Adrenal gland (tissue), 12 donors: ENCODE results near the gene ABCC5. TPM values are rescaled to one million over a fixed set of nuclear protein-coding genes. Genes with fewer than 3 reads are reported as not detected.

Experiments used
- DNase-seq, 7 donors: peaks; one replicate each; pipeline ENCODE4 v3.0.0-alpha.2; 2019 to 2020
- H3K27ac ChIP-seq, 5 donors: fragments of 200-600 bp; sonication (generic) in 4 of 5; 1 replicate in 3 of 5; 2 replicates in 2 of 5; pipeline versions ENCODE4 v1.5.1 to v1.8.0; 2016 to 2020; ENCODE audit warnings: mild to moderate bottlenecking in 1 of 5
- H3K27me3 ChIP-seq: fragments of 200-600 bp; 2 replicates; pipeline ENCODE4 v1.8.0; 2021
- H3K36me3 ChIP-seq, 2 donors: fragments of 200-600 bp; replicated peaks in 1 of 2; 1 replicate in 1 of 2; 2 replicates in 1 of 2; pipeline versions ENCODE4 v1.5.1 to v1.8.0; 2018 to 2022
- H3K4me1 ChIP-seq, 2 donors: fragments of 200-600 bp; replicated peaks in 1 of 2; 1 replicate in 1 of 2; 2 replicates in 1 of 2; pipeline versions ENCODE4 v1.5.1 to v1.8.0; 2018 to 2021
- H3K4me3 ChIP-seq, 4 donors: fragments of 200-600 bp; sonication (generic) in 3 of 4; one replicate each; pipeline ENCODE4 v1.5.1; 2016 to 2018
- H3K9me3 ChIP-seq, 3 donors: fragments of 200-600 bp; sonication (generic) in 1 of 3; replicated peaks in 1 of 3; 1 replicate in 2 of 3; 2 replicates in 1 of 3; pipeline versions ENCODE4 v1.5.1 to v1.8.0; 2016 to 2021
- CTCF ChIP-seq, 6 experiments: fragments of 450-650 bp in 4 of 6; fragments of 200-600 bp in 2 of 6; sonication (generic) in 1 of 6; IDR thresholded peaks; 1 replicate in 5 of 6; 2 replicates in 1 of 6; pipeline versions ENCODE4 v1.5.1 to v1.8.0; 2016 to 2021; ENCODE audit warnings: antibody characterized with exemption in 6 of 6, mild to moderate bottlenecking in 2 of 6, moderate library complexity in 1 of 6
- POLR2A ChIP-seq, 2 donors: fragments of 450-650 bp; IDR thresholded peaks; one replicate each; pipeline ENCODE4 v1.6.1; 2017; ENCODE audit warnings: antibody characterized with exemption in 2 of 2, mild to moderate bottlenecking in 2 of 2, moderate library complexity in 1 of 2
- WGBS, 4 donors: extraction: QIAGEN DNeasy Blood & Tissue Kit in 2 of 4; methylation state at CpG; one replicate each; pipeline versions ENCODE4 v1.1.5 to v1.1.7; 2013 to 2017; 5-methylcytosine and 5-hydroxymethylcytosine counted together
- intact Hi-C, 2 donors: fragments of 100-400 bp; cut with DNase I; formaldehyde crosslinking; loops; one replicate each; pipeline versions ENCODE4 v1.14.1 to v1.15.0; 2022 to 2023
- polyA plus RNA-seq, 3 donors: library from polyadenylated mRNA; stranded (reverse); fragments of 200-250 nt in 2 of 3; fragments of 350-450 nt in 1 of 3; fragmentation: Illumina TruSeq in 1 of 3; extraction: RNeasy Lipid Tissue Mini Kit (QIAGEN cat#74804) in 1 of 3; gene quantifications; one replicate each; pipeline ENCODE4 v1.2.3, GENCODE V29; 2013 to 2014
- total RNA-seq, 9 donors: library from RNA; depleted of rRNA in 4 of 9; stranded (reverse); fragments of >200 nt in 4 of 9; fragments of 120-200 nt in 1 of 9; fragmentation: NEBNext Ultra II Directional in 1 of 9; extraction: Animal tissue kit (Norgen Biotek cat#: 25700) in 1 of 9; gene quantifications; one replicate each; pipeline versions ENCODE4 v1.1.0 to v1.2.4, GENCODE V29; 2013 to 2023
- donor health status: healthy with polysubstance abuse.
- donor health status: Bipolar disorder and iron deficiency.
- donor health status: DM: yes; HTN: yes; CAD: no.
- donor health status: DM: no; HTN: no; CAD: no.
- donor health status: DM: no; HTN: no; CAD: no.
- donor health status: DM: yes; HTN: yes; CAD: no.

ABCC5 gene
- total and polyA plus RNA-seq, 12 donors = 11.4 to 53.9 (median 25.0) TPM

DNA sequence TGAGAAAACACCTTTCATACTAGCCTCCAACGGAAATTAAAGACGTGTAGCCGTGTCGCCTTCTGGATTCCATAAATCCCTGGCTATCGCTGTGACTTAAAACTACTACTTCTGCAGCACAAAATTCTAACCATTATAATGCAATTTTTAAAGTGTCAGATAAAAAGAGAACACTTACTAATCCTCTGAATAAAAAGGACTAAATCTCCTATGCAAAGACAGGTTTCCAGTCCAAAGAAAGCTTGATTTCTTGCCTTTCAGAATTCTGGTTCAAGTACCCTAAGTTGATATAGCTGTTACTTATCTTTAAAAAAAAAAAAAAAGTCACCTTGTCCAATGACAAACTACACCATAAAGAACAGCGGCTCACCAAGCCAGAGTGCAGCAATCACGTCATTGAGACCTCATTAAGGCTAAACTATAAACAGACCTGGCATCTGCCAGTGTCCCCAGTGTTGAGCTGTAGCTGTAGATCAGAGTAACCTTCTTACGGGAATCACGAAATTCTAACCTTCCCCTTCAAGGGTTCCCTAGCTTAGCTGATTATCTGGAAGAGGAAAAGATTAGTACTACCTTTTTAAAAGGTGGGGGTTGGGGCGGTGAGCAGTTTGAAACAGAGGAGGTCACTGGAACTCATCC lies 2.2 kb downstream of the ABCC5 start:
- Histone ChIP-seq H3K27ac (peak overlapping the region in 2 of 5 donors; percentile 49 to 93), H3K4me3 (no peak overlapping the region), H3K36me3 (peaks cover 0 to 9% of the 10 kb centered on the region in 2 donors), H3K9me3 (no peaks in the 10 kb centered on the region), H3K27me3 (no peaks in the 10 kb centered on the region), H3K4me1 (peaks cover 14 to 28% of the 10 kb centered on the region in 2 donors)
- DNase-seq = peak in 4 of 7 donors; percentile 34 to 83 (median 50)
- intact Hi-C loops = loop anchor here (5.0 to 10.0 kb wide), 2 partner anchors 113 to 119 kb away; partner anchors contain the start of gene EIF2B5 (in 1 of the 2)
- no peak for TF ChIP-seq CTCF (IDR thresholded peaks at IDR 0.05)
- TF ChIP-seq POLR2A (IDR thresholded peaks at IDR 0.05) = peak; percentile 25 to 54
- WGBS, 4 donors = 64 to 77% (median 70%) methylated on average over 10 of the region's 10 CpGs

DNA sequence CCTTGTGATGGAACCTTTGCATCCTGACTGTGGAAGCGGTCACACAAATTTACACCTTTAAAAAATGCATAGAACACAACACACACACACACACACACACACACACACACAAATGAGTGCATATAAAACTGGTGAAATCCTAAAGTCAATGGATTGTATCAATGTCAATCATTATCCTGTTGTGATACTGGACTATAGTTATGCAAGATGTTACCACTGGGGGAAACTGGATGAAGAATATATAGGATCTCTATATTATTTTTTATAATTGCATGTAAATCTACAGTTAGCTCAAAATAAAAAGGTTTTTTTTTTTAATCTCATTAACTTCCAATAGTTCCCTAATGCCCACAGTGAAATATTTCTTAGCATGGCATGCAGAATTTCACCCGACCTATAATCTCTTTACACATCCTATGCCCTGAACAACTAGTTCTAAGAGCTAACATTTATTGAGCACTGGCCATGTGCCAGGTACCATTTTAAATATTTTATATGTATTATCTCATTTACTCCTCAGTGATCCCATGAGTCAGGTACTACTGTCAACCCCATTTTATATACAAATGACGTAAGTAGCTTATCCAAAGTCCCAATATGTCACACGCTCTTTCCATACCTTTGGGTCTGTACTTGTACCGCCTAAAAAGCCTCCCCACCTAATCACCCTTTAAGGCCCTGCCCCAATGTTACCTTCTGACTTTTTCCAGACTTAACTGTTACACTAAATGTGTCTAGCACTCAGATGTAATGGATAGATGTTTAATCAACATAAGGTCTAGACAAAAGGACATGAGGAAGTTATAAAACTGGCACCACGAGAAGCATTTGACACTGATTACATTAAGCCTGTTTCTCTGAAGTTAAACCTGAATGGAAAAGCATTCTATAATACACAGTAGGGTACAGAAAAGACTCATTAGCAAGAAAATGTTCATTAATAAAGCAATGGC lies 5.5 kb downstream of the ABCC5 start:
- H3K4me1 ChIP-seq = peaks cover 14 to 39% of the 10 kb centered on the region in 2 donors
- peaks cover 0 to 9% of the 10 kb centered on the region in 2 donors for H3K36me3 ChIP-seq
- no peak for TF ChIP-seq POLR2A (IDR thresholded peaks at IDR 0.05)
- no peak for TF ChIP-seq CTCF (IDR thresholded peaks at IDR 0.05)
- H3K27me3 ChIP-seq = no peaks in the 10 kb centered on the region
- no peak overlapping the region for H3K4me3 ChIP-seq
- DNase-seq = no peak
- no peaks in the 10 kb centered on the region for H3K9me3 ChIP-seq
- WGBS, 4 donors = 89 to 95% (median 92%) methylated on average over 6 of the region's 6 CpGs
- H3K27ac ChIP-seq = no peak overlapping the region
- intact Hi-C loops = loop anchor here in 1 of 2 donors (10.0 kb wide), 1 partner anchor 123 kb away; the partner anchor contains the start of gene EIF2B5

GRCh38 chr3:184011230-184011876 lies 6.3 kb downstream of the ABCC5 start:
- TF ChIP-seq POLR2A (IDR thresholded peaks at IDR 0.05) (no peak), CTCF (IDR thresholded peaks at IDR 0.05) (no peak)
- peaks cover 8 to 35% of the 10 kb centered on the region in 2 donors for H3K4me1 ChIP-seq
- H3K9me3 ChIP-seq = no peaks in the 10 kb centered on the region
- peaks cover 0 to 9% of the 10 kb centered on the region in 2 donors for H3K36me3 ChIP-seq
- H3K27me3 ChIP-seq = no peaks in the 10 kb centered on the region
- no peak overlapping the region for H3K27ac ChIP-seq
- H3K4me3 ChIP-seq = no peak overlapping the region
- 60 to 97% (median 81%) methylated on average over 4 of the region's 4 CpGs for WGBS, 4 donors
- intact Hi-C loops = loop anchor here in 1 of 2 donors (10.0 kb wide), 1 partner anchor 123 kb away; the partner anchor contains the start of gene EIF2B5
- DNase-seq = no peak
